Forelimb muscle (tissue), 1 donor: ENCODE data around the gene GRIP2. TPM values are rescaled to one million over a fixed set of nuclear protein-coding genes. Genes with fewer than 3 reads are reported as not detected.

Source experiments
- DNase-seq: peaks from one replicate; pipeline ENCODE4 v3.0.0-alpha.2; 2013; ENCODE audit warnings: low read depth
- polyA plus RNA-seq: library from polyadenylated mRNA; unstranded; fragments of 120-200 nt; gene quantifications from one replicate; pipeline ENCODE4 v1.2.1, GENCODE V29; 2013; ENCODE audit not compliant: insufficient read length

The GRIP2 gene
- polyA plus RNA-seq, 1 donor: 29.3 TPM

DNA sequence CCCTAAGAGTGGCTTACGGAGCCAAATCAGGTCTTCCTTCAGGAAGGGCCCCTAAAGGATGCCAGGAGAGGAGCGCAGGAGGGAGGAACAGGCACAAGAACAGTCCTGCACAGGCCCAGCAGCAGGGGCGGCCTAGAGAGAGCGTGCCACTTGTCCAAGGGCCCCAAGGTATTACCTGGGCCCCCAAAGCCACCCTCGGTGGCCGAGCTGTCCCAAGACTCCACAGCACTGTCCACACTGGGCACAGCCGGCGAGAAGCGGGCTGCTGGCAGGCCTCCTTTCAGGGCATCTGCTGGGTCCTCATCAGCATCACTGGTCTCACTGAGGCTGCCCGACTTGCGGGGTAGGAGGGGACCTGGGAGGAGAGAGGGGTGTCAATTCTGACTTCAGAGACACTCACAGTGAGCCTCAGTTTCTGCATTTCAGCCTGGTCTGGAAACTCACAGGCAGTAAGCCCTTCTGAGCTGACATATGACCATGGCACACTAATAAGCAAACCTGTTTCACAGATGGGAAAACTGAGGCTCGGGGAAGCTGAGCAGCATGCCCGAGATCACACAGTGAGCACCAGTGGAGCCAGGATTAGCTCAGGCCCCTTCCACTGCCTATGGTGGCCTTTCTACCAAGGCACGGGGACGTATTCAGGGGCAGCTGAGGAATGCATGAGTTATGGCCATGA lies 33.4 kb downstream of the GRIP2 start:
- no peak for DNase-seq

- DNase-seq: no peak
Measured at GRCh38 chr3:14505803-14506500, 34.2 kb downstream of the GRIP2 start.

DNA sequence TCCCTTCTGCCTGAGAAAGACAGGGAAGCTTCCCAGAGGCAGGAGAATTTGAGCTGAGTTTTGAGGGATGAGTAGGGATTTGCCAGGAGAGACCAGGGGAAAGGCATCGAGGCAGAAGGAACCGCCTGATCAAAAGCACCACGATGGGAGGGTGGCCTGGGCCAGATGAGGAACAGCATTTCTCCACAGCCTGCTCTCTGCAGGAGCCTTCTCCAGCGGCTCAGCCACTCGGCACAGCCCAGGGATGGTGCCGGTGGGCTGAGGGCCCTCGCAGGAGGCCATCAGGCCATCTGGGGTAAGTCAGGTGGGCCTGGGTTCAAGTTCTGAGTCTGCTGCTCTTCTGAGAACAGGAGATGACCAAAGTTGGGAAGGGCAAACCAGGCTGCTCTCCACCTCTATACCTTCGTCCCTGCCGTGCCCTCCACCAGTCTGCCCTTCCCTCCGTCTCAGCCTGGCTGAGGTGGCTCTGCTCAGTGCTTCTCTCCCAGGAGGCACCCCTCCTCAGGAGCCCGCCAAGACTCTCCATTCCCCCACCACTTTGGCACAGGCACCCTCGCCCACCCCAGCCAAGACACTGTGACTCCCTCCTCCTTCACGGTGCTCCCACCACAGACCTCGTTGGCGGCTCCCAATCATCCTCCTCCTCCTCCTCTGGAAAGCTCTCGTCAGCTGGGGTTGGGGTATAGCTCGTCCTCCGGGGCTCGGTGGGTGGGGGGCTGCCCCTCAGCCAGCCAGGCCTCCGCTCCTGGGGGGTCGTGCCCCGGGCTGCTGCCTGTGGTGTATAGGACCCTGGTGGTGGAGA lies 34.9 kb downstream of the GRIP2 start:
- no peak for DNase-seq

DNA sequence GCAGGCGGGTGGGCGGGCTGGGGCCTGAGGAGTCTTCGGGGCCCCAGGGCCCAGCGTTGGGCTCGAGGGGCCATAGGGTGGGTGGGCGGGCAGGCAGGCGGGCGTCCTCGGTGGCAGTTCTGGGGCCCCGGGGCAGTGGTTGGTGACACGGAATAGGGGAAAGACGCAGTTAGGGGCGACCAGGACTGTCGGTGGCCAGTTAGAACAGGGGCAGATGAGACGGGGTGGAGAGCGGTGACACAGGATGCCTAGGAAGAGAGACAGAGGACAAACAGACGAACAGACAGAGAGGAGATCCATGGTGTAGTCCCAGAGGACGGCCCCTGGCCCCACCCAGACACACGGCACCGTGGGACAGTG lies 36.5 kb downstream of the GRIP2 start:
- no peak for DNase-seq

DNA sequence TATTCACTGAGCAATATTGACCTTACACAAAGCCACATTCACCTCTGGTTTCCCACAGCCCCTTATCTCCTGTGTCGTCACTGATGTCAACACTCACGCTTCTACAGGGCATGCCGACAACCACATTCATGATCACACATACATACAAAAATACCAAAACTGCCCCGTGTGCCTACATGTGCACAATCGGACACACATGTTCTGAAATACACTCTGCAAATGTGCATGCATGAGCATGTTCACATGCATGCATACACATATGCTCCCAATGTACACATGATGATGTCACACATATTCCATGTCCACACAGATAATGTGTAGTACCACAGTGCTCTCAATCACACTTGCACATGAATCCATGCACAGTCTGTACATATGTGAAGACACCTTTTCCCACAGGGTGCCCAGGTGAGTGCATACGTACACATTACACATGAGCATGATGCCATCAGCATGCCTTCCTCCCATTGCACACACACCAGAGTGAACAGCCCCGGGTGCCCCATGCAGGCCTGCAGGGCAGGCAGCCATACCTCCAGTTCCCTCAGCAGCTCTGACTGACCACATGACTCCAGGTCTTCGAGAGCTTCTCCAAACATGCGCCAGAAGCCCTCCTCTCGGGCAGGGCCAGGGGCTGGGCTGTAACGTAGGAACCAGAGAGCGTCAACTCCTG lies 37.0 kb downstream of the GRIP2 start:
- no peak for DNase-seq

DNA sequence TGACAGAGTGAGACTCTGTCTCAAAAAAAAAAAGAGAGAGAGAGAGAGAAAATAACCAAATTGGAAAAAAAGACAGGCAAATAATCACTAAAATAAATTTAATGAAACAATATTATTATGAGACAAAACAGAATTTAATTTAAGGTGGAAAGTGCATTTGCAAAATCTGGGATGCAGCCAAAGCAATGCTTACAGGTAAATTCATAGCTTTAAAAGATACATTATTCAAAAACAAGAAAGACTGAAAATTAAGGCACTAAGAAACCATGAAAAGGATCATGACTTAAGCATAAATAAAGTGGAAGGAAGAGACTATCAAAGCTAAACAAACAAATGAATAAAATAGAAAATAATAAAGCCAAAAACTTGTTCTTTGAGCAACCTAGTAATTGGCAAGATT lies 37.7 kb downstream of the GRIP2 start:
- no peak for DNase-seq

- DNase-seq: no peak
Measured at GRCh38 chr3:14497321-14497720, 42.8 kb downstream of the GRIP2 start.

DNA sequence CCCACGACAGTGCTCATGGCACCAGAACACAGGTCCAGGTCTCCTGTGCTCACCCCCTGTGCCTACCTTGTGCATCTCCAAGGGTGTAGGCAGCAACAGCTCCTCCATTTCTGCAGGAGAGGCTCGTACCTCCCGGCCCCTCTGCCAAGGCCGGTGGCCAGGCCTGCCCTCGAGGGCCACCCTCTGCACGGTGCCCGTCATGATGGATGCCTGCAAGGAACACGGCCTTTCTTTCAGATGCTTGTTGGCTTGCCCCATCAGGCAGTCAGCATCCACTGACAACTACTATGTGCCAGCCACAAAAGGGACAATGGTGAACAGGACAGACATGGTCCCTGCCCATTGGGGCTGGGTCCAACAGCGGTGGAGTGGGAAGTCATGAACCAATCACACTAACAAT lies 43.8 kb downstream of the GRIP2 start:
- no peak for DNase-seq

GRCh38 chr3:14494973-14495300 lies 45.2 kb downstream of the GRIP2 start:
- no peak for DNase-seq

DNA sequence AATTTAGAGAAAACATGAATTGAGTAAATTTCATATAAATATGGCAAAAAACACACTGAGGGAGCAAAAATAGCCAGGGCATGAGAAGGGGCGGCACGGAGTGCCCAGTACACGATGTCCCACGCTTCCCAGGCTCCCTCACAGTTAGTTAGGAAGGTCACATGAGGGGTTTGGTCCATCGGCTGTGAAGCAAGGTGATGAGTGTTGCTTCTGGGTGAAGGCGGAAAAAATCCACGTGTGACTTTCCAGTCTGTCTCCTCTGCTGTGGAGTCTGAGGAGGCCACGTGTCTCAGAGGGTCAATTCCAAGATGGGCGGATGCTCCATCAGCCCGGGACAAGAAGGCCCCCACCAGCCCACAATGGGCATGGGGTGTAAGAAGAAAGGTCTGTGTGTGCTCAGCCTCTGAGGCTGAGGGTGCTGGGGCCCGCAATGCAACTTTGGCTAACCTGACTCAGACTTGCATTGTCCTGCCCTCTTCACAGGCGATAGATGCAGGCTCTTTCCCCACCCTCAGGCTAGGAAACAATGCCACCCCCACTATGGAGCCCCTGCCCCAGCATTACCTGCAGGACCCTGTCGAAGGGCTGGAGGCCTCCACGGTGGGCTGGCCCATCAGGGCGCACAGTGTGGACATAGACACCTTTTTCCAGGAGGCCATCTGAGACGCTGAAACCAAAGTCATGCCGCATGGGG lies 45.7 kb downstream of the GRIP2 start:
- no peak for DNase-seq

DNA sequence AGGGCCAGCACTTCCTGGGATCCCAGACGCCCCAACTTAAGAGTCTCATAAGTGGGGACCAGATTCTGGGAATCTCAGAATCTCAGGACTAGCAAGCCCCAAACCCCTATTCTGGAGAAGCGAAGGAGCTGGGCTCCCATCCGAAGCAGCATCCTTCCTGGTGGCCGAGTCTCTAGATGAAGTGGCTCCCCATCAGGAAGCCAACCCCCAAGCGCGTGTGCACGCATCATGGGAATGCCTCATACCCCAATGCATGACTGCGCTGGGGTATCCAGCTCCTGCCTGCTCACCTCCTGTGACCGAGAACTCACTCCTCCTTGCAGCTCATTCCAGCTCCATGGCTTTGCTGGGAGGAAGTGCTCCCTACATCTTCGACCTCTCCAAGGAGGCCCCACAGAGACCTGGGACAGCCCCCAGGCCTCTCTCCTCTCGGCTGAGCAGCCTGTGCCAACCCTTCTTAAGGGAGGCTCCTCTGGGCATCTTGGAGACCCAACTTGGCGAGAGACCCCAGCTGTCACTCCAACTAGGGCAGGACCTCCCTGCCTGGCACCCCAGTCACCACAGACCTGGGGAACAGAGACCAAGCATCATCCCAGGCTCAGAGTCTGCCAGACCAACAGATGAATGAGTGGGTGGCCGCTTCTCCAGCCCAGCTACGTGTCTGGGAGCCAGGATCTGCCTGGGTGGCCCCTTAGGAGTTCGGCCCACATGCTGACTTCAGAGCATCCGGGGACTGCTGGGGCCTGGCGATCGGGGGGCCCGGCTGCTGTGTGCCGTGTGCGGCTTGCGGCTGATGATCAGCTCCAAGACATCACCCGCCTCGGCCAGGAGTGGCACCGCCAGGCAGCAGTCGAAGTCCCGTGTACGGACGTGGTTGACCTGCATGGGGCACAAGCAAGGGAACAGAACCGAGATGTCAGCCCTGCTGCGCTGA lies 46.9 kb downstream of the GRIP2 start:
- no peak for DNase-seq

GRCh38 chr3:14491396-14492190 lies 48.5 kb downstream of the GRIP2 start:
- no peak for DNase-seq

DNA sequence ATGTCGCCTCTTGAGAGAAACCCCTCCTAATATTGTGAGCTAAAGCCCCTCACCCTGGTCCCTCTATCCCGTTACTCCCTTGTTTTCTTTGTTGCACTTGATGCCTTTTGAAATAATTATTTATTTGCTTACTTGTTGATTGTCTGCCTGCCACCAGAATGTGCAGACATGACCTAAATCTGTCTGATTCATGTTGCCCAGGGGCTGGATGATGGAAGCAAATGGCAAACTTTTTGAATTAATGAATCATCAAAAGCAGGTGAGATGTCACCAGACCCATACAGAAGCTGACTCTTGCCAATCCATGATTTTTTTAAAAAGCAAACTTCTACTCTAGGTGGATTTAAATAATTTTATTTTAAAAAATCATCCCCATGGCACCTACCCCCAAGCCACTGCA lies 49.3 kb downstream of the GRIP2 start:
- no peak for DNase-seq

- no peak for DNase-seq
Measured at GRCh38 chr3:14490255-14490654, 49.9 kb downstream of the GRIP2 start.

DNA sequence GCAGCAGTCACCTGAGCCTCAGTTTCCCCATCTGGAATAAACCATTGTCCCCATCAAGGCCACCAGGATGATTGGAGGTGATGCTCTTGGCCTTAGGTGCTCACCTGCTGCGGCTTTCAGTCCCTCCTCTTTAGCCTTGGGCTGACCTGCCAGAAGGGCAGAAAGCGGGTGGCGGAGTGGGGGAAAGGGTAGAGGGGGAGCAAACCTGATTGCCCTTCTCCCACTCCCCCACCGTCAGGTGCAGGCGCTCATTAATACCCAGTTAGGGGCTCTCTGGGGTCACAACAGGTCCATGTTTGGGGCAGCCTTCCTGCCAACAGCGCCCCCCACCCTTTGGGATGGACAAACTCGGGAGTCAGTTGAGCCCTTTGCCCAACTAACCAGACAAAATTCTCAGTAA lies 50.5 kb downstream of the GRIP2 start:
- DNase-seq: no peak

- no peak for DNase-seq
Measured at GRCh38 chr3:14488286-14489041, 51.7 kb downstream of the GRIP2 start.

DNA sequence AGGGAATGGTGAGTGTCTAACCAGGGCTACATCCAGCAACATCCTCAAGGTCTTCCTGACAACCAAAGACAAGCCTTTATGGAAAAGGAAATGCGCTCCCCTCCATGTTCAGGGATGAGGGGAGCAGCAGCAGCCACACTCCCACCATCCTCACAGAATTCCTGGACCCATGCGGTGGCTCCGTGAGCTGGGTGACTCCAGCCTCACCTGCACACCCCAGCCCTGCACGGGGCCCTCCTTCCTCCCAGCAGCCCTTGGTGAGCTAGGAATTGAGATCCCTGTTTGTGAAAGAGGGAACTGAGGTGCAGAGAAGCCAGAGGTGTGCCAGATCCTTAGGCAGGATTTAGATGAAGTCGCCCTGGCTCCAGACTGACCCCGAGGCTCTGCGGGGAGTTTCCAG lies 52.3 kb downstream of the GRIP2 start:
- DNase-seq: no peak

GRCh38 chr3:14487086-14487485 lies 53.1 kb downstream of the GRIP2 start:
- no peak for DNase-seq

GRCh38 chr3:14486460-14486859 lies 53.7 kb downstream of the GRIP2 start:
- no peak for DNase-seq
